Stimulated activated CD4-positive, alpha-beta T cell treated with anti-CD3 and anti-CD28 coated beads, TNF-alpha, amount 100 ng/mL, for 24 hours (primary cell): ENCODE measurements around the gene EMILIN1.

Experiments used
- DNase-seq, 3 experiments: peaks; one replicate each; pipeline ENCODE4 v3.0.0-alpha.2; 2020; ENCODE audit warnings: low read depth in 3 of 3

EMILIN1 gene

DNA sequence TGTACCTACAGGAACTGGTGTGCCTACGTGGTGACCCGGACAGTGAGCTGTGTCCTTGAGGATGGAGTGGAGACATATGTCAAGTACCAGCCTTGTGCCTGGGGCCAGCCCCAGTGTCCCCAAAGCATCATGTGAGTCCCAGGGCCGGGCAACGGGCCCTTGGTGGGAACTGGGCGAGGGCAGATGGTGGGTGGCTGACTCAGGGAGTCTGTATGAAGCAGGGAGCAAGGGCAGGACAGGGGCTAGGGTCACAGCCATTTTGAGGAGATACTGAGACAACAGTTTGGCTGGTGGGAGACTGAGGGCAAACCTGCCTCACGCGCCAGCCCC is 1.7 kb downstream of the EMILIN1 start:
- DNase-seq, result no peak

- DNase-seq, result no peak
These were observed 2.2 kb downstream of the EMILIN1 start for GRCh38 chr2:27080603-27080936.

DNA sequence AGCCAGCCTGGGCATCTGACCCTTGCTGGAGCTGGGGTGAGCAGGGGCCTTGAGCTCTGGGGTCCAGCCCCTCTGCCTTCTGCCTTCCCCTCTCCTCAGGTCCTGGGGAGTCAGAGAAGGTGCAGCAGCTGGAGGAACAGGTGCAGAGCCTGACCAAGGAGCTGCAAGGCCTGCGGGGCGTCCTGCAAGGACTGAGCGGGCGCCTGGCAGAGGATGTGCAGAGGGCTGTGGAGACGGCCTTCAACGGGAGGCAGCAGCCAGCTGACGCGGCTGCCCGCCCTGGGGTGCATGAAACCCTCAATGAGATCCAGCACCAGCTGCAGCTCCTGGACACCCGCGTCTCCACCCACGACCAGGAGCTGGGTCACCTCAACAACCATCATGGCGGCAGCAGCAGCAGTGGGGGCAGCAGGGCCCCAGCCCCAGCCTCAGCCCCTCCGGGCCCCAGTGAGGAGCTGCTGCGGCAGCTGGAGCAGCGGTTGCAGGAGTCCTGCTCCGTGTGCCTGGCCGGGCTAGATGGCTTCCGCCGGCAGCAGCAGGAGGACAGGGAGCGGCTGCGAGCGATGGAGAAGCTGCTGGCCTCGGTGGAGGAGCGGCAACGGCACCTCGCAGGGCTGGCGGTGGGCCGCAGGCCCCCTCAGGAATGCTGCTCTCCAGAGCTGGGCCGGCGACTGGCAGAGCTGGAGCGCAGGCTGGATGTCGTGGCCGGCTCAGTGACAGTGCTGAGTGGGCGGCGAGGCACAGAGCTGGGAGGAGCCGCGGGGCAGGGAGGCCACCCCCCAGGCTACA is 3.8 kb downstream of the EMILIN1 start:
- DNase-seq, result no peak

GRCh38 chr2:27082773-27083409 is 4.5 kb downstream of the EMILIN1 start:
- no peak for DNase-seq

- no peak for DNase-seq
These were observed 5.2 kb downstream of the EMILIN1 start for GRCh38 chr2:27083410-27084296.

GRCh38 chr2:27084297-27085061 is 6.1 kb downstream of the EMILIN1 start:
- DNase-seq, result no peak

GRCh38 chr2:27085062-27085672 is 6.8 kb downstream of the EMILIN1 start:
- DNase-seq, result no peak

DNA sequence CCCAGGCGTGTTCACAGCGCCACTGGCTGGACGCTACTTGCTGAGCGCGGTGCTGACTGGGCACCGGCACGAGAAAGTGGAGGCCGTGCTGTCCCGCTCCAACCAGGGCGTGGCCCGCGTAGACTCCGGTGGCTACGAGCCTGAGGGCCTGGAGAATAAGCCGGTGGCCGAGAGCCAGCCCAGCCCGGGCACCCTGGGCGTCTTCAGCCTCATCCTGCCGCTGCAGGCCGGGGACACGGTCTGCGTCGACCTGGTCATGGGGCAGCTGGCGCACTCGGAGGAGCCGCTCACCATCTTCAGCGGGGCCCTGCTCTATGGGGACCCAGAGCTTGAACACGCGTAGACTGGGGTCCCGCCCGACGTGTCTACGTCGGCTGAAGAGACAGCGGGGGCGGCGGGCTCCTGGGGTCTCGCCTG is 7.3 kb downstream of the EMILIN1 start:
- peak in 1 of 3 experiments; percentile 33 for DNase-seq

GRCh38 chr2:27086090-27086723 is 7.8 kb downstream of the EMILIN1 start:
- DNase-seq, result peak; percentile 93 to 98 (median 97)

DNA sequence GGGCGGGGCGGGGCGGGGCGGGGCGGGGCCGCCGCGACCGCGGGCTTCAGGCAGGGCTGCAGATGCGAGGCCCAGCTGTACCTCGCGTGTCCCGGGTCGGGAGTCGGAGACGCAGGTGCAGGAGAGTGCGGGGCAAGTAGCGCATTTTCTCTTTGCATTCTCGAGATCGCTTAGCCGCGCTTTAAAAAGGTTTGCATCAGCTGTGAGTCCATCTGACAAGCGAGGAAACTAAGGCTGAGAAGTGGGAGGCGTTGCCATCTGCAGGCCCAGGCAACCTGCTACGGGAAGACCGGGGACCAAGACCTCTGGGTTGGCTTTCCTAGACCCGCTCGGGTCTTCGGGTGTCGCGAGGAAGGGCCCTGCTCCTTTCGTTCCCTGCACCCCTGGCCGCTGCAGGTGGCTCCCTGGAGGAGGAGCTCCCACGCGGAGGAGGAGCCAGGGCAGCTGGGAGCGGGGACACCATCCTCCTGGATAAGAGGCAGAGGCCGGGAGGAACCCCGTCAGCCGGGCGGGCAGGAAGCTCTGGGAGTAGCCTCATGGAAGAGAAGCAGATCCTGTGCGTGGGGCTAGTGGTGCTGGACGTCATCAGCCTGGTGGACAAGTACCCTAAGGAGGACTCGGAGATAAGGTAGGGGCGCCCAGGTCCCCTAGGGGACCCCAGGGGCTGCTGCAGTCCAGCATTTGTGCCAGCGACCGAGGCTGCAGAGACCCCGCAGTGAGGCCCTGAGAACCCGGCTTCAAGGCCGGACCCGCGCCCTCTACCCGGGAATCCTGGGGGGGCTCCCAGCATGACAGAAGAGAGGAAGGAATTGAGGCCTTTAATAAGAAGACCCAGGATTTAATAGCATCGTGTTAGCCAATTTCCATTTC is 8.5 kb downstream of the EMILIN1 start, which contains the start of gene KHK:
Gene KHK, plus strand, starts transcription at position 49 of the 870 bp plus-strand sequence. Its CDS starts 488 bp downstream, at position 537.
- peak in 1 of 3 experiments; percentile 27 for DNase-seq

- no peak for DNase-seq
These were observed 9.5 kb downstream of the EMILIN1 start for GRCh38 chr2:27087823-27088410.

DNA sequence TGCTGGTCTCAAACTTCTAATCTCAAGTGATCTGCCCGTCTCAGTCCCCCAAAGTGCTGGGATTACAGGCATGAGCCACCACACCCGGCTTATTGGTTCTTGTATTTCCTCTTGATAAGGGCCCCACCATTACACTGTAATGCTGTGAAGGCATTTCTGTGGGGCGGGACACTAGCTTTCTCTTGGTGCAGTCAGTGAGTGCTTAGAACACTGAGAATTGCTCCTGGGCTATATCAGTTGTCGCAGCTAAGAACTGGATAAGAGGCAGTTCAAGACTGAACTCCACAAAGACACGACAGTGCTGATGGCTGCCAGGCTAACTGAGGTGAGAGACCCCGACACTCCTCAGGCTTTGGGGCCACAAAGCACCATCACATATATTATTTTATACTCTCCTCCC is 10.2 kb downstream of the EMILIN1 start:
- no peak for DNase-seq

GRCh38 chr2:27089111-27089954 is 10.9 kb downstream of the EMILIN1 start:
- no peak for DNase-seq

GRCh38 chr2:27091746-27092695 is 13.6 kb downstream of the EMILIN1 start:
- DNase-seq, result no peak

DNA sequence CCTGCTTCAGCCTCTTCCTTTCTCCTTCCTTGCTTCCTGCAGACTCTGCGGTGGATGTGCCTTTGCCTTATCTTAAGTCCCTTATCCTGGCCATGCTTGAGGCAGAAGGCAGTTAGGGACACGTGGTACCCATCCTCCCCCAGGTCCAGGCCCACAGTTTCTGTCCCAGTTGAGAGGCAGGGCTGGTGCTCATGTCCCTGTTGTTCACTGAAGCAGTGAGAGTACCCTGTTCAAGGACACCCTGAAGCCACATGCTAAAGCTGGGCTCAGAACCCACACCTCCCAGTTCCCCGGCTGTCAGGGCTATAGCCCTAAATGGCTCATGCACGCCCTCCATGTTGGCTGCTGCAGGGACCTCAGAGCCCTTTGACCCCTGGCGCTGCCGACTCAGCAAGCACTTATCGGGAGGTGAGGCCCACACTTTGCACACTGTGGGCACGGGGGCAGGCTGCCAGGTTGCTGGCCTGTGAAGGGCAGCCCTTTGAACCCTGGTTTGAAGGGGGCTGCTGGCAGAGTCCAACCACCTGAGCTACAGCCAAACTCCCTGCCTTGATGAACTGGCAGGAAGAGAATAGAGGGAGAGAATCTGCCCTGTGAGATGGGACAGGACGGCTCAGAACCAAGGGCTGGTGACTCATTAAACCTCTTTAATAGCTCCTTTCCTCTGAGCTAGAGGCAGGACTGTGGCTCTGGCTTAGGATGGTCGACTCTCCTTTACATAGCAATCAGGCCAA is 14.4 kb downstream of the EMILIN1 start:
- DNase-seq, result no peak
